ENCODE data around the gene KCNQ2.

- TF ChIP-seq RAD21 (IDR thresholded peaks at IDR 0.05; ENCODE audit: insufficient read depth, low read depth, low read length) (no peak), NFYB (IDR thresholded peaks at IDR 0.05; ENCODE audit: insufficient read depth, low read depth, low read length) (no peak), CTCF (IDR thresholded peaks at IDR 0.05 in 2 of 3, conservative IDR thresholded peaks at IDR 0.05 in 1 of 3; ENCODE audit: control insufficient read depth in 2 of 3, extremely low read depth in 1 of 3, insufficient read depth in 1 of 3, low read depth in 3 of 3, low read length in 3 of 3) (peak in 1 of 3 experiments; percentile 22; a peak in 2 of 6 replicates), TARDBP (IDR thresholded peaks at IDR 0.05; ENCODE audit: borderline replicate concordance) (no peak), ZNF274 (IDR thresholded peaks at IDR 0.05; ENCODE audit: insufficient read depth, insufficient read length) (no peak), E2F8 (IDR thresholded peaks at IDR 0.05; ENCODE audit: low read depth, partially characterized antibody) (no peak)
Measured at GRCh38 chr20:63520934-63521601, 48.6 kb upstream of the KCNQ2 start.
